GM12878 (cell line): Measurements from ENCODE around the gene POGLUT3. TPM values are rescaled to one million over a fixed set of nuclear protein-coding genes. Genes with fewer than 3 reads are reported as not detected.
A peak's percentile ranks its signal among the peaks of the same experiment; 100 is the strongest.

Experiments used
- ATF7 ChIP-seq: fragments of 450-650 bp; IDR thresholded peaks from 2 replicates; pipeline ENCODE4 v1.6.1; 2016; ENCODE audit warnings: low read depth, mild to moderate bottlenecking
- CREM ChIP-seq: IDR thresholded peaks from 2 replicates; pipeline ENCODE4 v1.6.1; 2014; ENCODE audit warnings: antibody characterized with exemption, low read depth
- EED ChIP-seq: sonication (generic); IDR thresholded peaks from 2 replicates; pipeline ENCODE4 v1.6.1; 2016; ENCODE audit warnings: antibody characterized with exemption, low read depth
- EGR1 ChIP-seq, 2 experiments: IDR thresholded peaks; 1 replicate in 1 of 2; 2 replicates in 1 of 2; pipeline ENCODE4 v1.6.1; 2011 to 2012; ENCODE audit warnings: low read depth in 2 of 2, low read length in 2 of 2, borderline replicate concordance in 1 of 2, mild to moderate bottlenecking in 1 of 2, moderate library complexity in 1 of 2
- EP300 ChIP-seq, 2 experiments: fragments of 150-350 bp in 1 of 2; IDR thresholded peaks; 2 replicates each; pipeline ENCODE4 v1.6.1; 2011 to 2012; ENCODE audit warnings: low read depth in 2 of 2, low read length in 2 of 2, borderline replicate concordance in 1 of 2, improper control_type of control experiment in 1 of 2, inconsistent platforms in 1 of 2; ENCODE audit not compliant: control insufficient read depth in 1 of 2
- HCFC1 ChIP-seq: fragments of 150-350 bp; IDR thresholded peaks from 2 replicates; pipeline ENCODE4 v1.6.1; 2014; ENCODE audit warnings: low read length
- HSF1 ChIP-seq: fragments of 150-350 bp; IDR thresholded peaks from 2 replicates; pipeline ENCODE4 v1.6.1; 2014; ENCODE audit warnings: mild to moderate bottlenecking, low read depth, low read length
- IKZF1 ChIP-seq: fragments of 450-650 bp; conservative IDR thresholded peaks from 2 replicates; pipeline ENCODE4 v1.6.1; 2017; ENCODE audit warnings: antibody characterized with exemption, mild to moderate bottlenecking
- IRF5 ChIP-seq: fragments of 450-650 bp; IDR thresholded peaks from 2 replicates; pipeline ENCODE4 v1.6.1; 2017; ENCODE audit warnings: borderline replicate concordance
- MEF2B ChIP-seq: fragments of 450-650 bp; IDR thresholded peaks from 2 replicates; pipeline ENCODE4 v1.6.1; 2018; ENCODE audit warnings: mild to moderate bottlenecking, moderate library complexity; ENCODE audit not compliant: partially characterized antibody, poor library complexity, severe bottlenecking
- MTA2 ChIP-seq: fragments of 450-650 bp; IDR thresholded peaks from 2 replicates; pipeline ENCODE4 v1.6.1; 2016; ENCODE audit warnings: low read depth, mild to moderate bottlenecking, moderate library complexity
- NBN ChIP-seq: fragments of 450-650 bp; IDR thresholded peaks from 2 replicates; pipeline ENCODE4 v1.6.1; 2016
- NFYA ChIP-seq: IDR thresholded peaks from 2 replicates; pipeline ENCODE4 v1.6.1; 2011; ENCODE audit warnings: low read depth, mild to moderate bottlenecking, low read length, improper control_type of control experiment, borderline replicate concordance
- PAX5 ChIP-seq: IDR thresholded peaks from 2 replicates; pipeline ENCODE4 v1.6.1; 2011; ENCODE audit warnings: low read depth, low read length, borderline replicate concordance
- PKNOX1 ChIP-seq: fragments of 450-650 bp; IDR thresholded peaks from 2 replicates; pipeline ENCODE4 v1.6.1; 2016; ENCODE audit warnings: mild to moderate bottlenecking
- PRDM15 ChIP-seq: fragments of 450-650 bp; formaldehyde crosslinking; IDR thresholded peaks from 2 replicates; pipeline ENCODE4 v1.4.0; 2020; ENCODE audit warnings: mild to moderate bottlenecking, moderate library complexity
- SPI1 ChIP-seq: IDR thresholded peaks from 2 replicates; pipeline ENCODE4 v1.6.1; 2011; ENCODE audit warnings: low read depth, mild to moderate bottlenecking, low read length, moderate library complexity, borderline replicate concordance; ENCODE audit not compliant: insufficient read depth
- ZSCAN29 ChIP-seq: fragments of 450-650 bp; IDR thresholded peaks from 2 replicates; pipeline ENCODE4 v1.6.1; 2017; ENCODE audit warnings: mild to moderate bottlenecking, moderate library complexity
- polyA plus RNA-seq, 11 experiments: library from polyadenylated mRNA; depleted of rRNA in 4 of 11; unstranded in 6 of 11; stranded (reverse) in 5 of 11; fragments of >200 nt; fragmentation: Nextera tagmentation in 4 of 11; fragmentation: Illumina TruSeq in 1 of 11; extraction: Ambion mirVana in 4 of 11; extraction: Trizol in 1 of 11; gene quantifications; 1 replicate in 1 of 11; 2 replicates in 10 of 11; pipeline versions ENCODE4 v1.2.1 to v1.2.3, GENCODE V29; 2011 to 2016; ENCODE audit warnings: inconsistent platforms in 2 of 11, missing spikeins in 2 of 11, low read depth in 1 of 11
- total RNA-seq, 4 experiments: library from RNA; depleted of rRNA in 3 of 4; stranded (reverse); fragments of >200 nt in 3 of 4; fragmentation: Illumina TruSeq in 1 of 4; extraction: Trizol in 1 of 4; gene quantifications; 2 replicates each; pipeline versions ENCODE4 v1.2.1 to v1.2.3, GENCODE V29; 2013 to 2021
- TF ChIP-seq, protein P1 (sequence below): fragments of 450-650 bp; IDR thresholded peaks from 2 replicates; pipeline ENCODE4 v1.6.1; 2018; ENCODE audit warnings: borderline replicate concordance, mild to moderate bottlenecking; ENCODE audit not compliant: partially characterized antibody

Gene POGLUT3
- total and polyA plus RNA-seq, 10 of the 15 experiments (the other 5 are each of a cell fraction or from before 2014, with no cell fraction given): 3.7 to 21.5 (median 12.9) TPM

GRCh38 chr11:108467091-108467823 is 30.9 kb downstream of the POGLUT3 start, which contains the start of gene C11orf65 (continued):
- no peak for TF ChIP-seq HSF1
- no peak; the same call in 1 of the 2 replicates for TF ChIP-seq EED
- peak; percentile 40; the same call in 1 of the 2 replicates for TF ChIP-seq HCFC1
- TF ChIP-seq CREM: peak; percentile 97
- TF ChIP-seq, protein P1, sequence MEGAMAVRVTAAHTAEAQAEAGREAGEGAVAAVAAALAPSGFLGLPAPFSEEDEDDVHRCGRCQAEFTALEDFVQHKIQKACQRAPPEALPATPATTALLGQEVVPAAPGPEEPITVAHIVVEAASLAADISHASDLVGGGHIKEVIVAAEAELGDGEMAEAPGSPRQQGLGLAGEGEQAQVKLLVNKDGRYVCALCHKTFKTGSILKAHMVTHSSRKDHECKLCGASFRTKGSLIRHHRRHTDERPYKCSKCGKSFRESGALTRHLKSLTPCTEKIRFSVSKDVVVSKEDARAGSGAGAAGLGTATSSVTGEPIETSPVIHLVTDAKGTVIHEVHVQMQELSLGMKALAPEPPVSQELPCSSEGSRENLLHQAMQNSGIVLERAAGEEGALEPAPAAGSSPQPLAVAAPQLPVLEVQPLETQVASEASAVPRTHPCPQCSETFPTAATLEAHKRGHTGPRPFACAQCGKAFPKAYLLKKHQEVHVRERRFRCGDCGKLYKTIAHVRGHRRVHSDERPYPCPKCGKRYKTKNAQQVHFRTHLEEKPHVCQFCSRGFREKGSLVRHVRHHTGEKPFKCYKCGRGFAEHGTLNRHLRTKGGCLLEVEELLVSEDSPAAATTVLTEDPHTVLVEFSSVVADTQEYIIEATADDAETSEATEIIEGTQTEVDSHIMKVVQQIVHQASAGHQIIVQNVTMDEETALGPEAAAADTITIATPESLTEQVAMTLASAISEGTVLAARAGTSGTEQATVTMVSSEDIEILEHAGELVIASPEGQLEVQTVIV: no peak
- no peak for TF ChIP-seq PRDM15 (CRISPR knock-in tag)
- TF ChIP-seq EGR1 (IDR thresholded peaks at IDR 0.05; ENCODE audit: borderline replicate concordance in 1 of 2, low read depth in 2 of 2, low read length in 2 of 2): no peak
- TF ChIP-seq SPI1: peak; percentile 26; the same call in 1 of the 2 replicates
- TF ChIP-seq IKZF1: no peak; the same call in 1 of the 2 replicates
- TF ChIP-seq MEF2B: no peak
- no peak for TF ChIP-seq IRF5
- TF ChIP-seq PAX5: no peak
- TF ChIP-seq ZSCAN29: no peak
- TF ChIP-seq NBN: peak; percentile 90
- peak; percentile 23; the same call in 1 of the 2 replicates for TF ChIP-seq PKNOX1
- 0 out of 4 replicates have a peak, but pooled peaks of 1 of the 2 experiments have one; percentile 4 for TF ChIP-seq EP300 (IDR thresholded peaks at IDR 0.05; ENCODE audit: borderline replicate concordance in 1 of 2, control insufficient read depth in 1 of 2, low read depth in 2 of 2, low read length in 2 of 2)
- TF ChIP-seq NFYA: no peak
- TF ChIP-seq ATF7: peak; percentile 99
- TF ChIP-seq MTA2: no peak
